ENCODE measurements around the gene HS3ST5. TPM values are rescaled to one million over a fixed set of nuclear protein-coding genes. Genes with fewer than 3 reads are reported as not detected.

HS3ST5 gene
- total RNA-seq, 1 donor from 2014 or later = 1.5 TPM

DNA sequence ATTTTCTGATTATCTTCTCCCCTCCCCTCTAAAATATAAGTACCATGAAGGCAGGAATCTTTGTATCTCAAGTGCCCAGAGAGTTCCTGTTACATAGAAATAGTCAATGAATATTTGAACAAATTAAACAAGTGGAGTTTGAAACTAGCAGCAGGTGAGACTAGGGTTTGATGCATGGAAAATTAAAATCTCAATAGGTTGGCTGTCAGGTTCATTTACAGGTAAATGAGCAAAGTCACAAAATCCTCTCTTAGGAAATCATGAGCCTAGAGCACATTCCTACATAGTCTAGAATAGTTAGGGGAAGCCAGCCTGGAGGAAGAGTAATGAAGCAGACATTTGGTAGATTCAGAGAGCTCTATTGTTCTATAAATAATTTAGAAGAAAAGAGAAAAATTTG lies 140.4 kb downstream of the HS3ST5 start:
- no peak overlapping the region for H2AFZ ChIP-seq (ENCODE audit: low read depth, low read length)
- H3K27me3 ChIP-seq (ENCODE audit: insufficient read depth, low read length) = no peaks in the 10 kb centered on the region
- no peak overlapping the region for H3K4me3 Mint-ChIP-seq (ENCODE audit: unreplicated experiment)
- TF ChIP-seq EZH2 (IDR thresholded peaks at IDR 0.05; ENCODE audit: insufficient read depth, low read length) = no peak
- TF ChIP-seq, protein P1, sequence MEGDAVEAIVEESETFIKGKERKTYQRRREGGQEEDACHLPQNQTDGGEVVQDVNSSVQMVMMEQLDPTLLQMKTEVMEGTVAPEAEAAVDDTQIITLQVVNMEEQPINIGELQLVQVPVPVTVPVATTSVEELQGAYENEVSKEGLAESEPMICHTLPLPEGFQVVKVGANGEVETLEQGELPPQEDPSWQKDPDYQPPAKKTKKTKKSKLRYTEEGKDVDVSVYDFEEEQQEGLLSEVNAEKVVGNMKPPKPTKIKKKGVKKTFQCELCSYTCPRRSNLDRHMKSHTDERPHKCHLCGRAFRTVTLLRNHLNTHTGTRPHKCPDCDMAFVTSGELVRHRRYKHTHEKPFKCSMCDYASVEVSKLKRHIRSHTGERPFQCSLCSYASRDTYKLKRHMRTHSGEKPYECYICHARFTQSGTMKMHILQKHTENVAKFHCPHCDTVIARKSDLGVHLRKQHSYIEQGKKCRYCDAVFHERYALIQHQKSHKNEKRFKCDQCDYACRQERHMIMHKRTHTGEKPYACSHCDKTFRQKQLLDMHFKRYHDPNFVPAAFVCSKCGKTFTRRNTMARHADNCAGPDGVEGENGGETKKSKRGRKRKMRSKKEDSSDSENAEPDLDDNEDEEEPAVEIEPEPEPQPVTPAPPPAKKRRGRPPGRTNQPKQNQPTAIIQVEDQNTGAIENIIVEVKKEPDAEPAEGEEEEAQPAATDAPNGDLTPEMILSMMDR (IDR thresholded peaks at IDR 0.05; ENCODE audit: insufficient read depth, low read depth, low read length) = no peak
- H3K4me1 ChIP-seq (ENCODE audit: insufficient read depth, low read length) = no peaks in the 10 kb centered on the region
- no peaks in the 10 kb centered on the region for H4K20me1 ChIP-seq (ENCODE audit: insufficient read depth, low read length)
- H3K9ac ChIP-seq (ENCODE audit: low read length) = no peak overlapping the region
- H3K4me2 ChIP-seq (ENCODE audit: low read length) = no peak overlapping the region
- no peak overlapping the region for H3K27ac Mint-ChIP-seq (ENCODE audit: unreplicated experiment)
- no peak for DNase-seq (ENCODE audit: low read depth)
- no peak overlapping the region for H3K27ac ChIP-seq (ENCODE audit: low read depth, low read length)
- H3K27me3 Mint-ChIP-seq (ENCODE audit: low read depth, unreplicated experiment) = no peaks in the 10 kb centered on the region
- FAIRE-seq = no peak
- H3K4me1 Mint-ChIP-seq (ENCODE audit: low read depth, unreplicated experiment) = peaks cover 6% of the 10 kb centered on the region
- H3K79me2 ChIP-seq (ENCODE audit: insufficient read depth, low read length) = no peaks in the 10 kb centered on the region
- no peaks in the 10 kb centered on the region for H3K9me3 Mint-ChIP-seq (ENCODE audit: unreplicated experiment)
- no peaks in the 10 kb centered on the region for H3K36me3 Mint-ChIP-seq (ENCODE audit: low read depth, unreplicated experiment)
- H3K4me3 ChIP-seq (ENCODE audit: insufficient read depth, low read depth, low read length) = no peak overlapping the region
- no peaks in the 10 kb centered on the region for H3K9me3 ChIP-seq (ENCODE audit: insufficient read depth, low read depth, low read length)
- no peaks in the 10 kb centered on the region for H3K36me3 ChIP-seq (ENCODE audit: insufficient read depth, low read length)

DNA sequence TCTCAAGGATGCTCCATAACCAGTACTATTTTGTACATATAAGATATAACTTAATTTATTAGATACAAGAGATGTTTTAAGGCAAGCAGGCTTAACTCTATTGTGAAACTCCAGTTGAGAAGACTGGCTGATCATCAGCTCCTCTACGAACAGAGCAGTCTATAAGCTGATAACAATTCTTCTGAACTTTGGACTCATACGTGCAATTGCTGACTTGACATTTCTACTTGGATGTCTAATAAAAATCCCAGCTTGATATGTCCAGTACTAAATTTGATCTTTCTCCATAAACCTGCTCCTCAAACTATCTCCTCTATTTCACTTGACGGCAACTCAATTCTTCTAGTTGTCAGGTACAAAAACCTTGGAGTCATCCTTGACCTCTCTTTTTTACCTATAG lies 141.9 kb downstream of the HS3ST5 start:
- no peaks in the 10 kb centered on the region for H3K9me3 ChIP-seq (ENCODE audit: insufficient read depth, low read depth, low read length)
- H3K9me3 Mint-ChIP-seq (ENCODE audit: unreplicated experiment) = no peaks in the 10 kb centered on the region
- H3K36me3 Mint-ChIP-seq (ENCODE audit: low read depth, unreplicated experiment) = no peaks in the 10 kb centered on the region
- no peak overlapping the region for H3K4me3 ChIP-seq (ENCODE audit: insufficient read depth, low read depth, low read length)
- H3K9ac ChIP-seq (ENCODE audit: low read length) = no peak overlapping the region
- no peaks in the 10 kb centered on the region for H3K27me3 ChIP-seq (ENCODE audit: insufficient read depth, low read length)
- H3K4me2 ChIP-seq (ENCODE audit: low read length) = no peak overlapping the region
- peaks cover 6% of the 10 kb centered on the region for H3K4me1 Mint-ChIP-seq (ENCODE audit: low read depth, unreplicated experiment)
- DNase-seq (ENCODE audit: low read depth) (no peak), FAIRE-seq (no peak)
- no peak overlapping the region for H3K4me3 Mint-ChIP-seq (ENCODE audit: unreplicated experiment)
- TF ChIP-seq, protein P1 (IDR thresholded peaks at IDR 0.05; ENCODE audit: insufficient read depth, low read depth, low read length) = no peak
- no peak for TF ChIP-seq EZH2 (IDR thresholded peaks at IDR 0.05; ENCODE audit: insufficient read depth, low read length)
- H3K27me3 Mint-ChIP-seq (ENCODE audit: low read depth, unreplicated experiment) = no peaks in the 10 kb centered on the region
- H4K20me1 ChIP-seq (ENCODE audit: insufficient read depth, low read length) = no peaks in the 10 kb centered on the region
- H2AFZ ChIP-seq (ENCODE audit: low read depth, low read length) = no peak overlapping the region
- no peaks in the 10 kb centered on the region for H3K79me2 ChIP-seq (ENCODE audit: insufficient read depth, low read length)
- H3K27ac Mint-ChIP-seq (ENCODE audit: unreplicated experiment) = no peak overlapping the region
- H3K36me3 ChIP-seq (ENCODE audit: insufficient read depth, low read length) = no peaks in the 10 kb centered on the region
- no peaks in the 10 kb centered on the region for H3K4me1 ChIP-seq (ENCODE audit: insufficient read depth, low read length)
- H3K27ac ChIP-seq (ENCODE audit: low read depth, low read length) = no peak overlapping the region

DNA sequence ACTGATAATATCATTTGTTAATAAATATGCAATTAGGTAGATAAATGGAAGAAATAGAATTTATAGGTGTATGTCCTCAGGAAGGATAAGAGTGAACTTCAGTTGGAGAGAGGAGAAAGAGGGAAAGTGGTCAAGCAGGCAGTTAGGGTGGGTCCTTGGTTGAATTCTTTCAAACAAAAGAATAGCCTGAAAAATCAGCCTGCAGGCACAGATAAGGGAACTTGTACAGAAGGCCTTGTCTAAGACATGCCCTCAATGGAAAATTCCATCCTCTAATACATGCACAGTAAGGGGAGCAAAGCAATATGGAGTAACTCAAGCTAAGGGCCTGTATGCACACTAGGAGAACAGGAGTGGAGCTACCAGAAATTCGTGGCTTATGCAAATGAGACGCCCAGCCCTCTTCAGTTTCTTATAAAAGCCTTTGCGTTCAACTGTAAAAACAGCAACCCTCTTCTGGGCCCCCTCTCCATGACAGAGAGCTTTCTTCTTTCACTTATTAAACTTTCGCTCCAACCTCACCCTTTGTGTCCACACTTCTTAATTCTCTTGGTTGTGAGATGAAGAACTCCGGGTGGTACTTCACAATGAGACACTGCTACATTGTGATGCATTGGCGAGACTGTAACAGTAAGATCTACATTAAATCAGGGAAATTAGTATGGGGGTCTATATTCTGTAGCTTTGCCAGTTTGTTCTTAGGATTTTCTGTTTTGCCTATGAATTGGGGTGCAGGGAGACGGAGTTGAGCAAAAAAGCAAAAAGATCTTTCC lies 147.0 kb downstream of the HS3ST5 start:
- Mint-ChIP-seq H3K36me3 (ENCODE audit: low read depth, unreplicated experiment) (no peaks in the 10 kb centered on the region), H3K4me1 (ENCODE audit: low read depth, unreplicated experiment) (peaks cover 15% of the 10 kb centered on the region), H3K27ac (ENCODE audit: unreplicated experiment) (no peak overlapping the region), H3K9me3 (ENCODE audit: unreplicated experiment) (no peaks in the 10 kb centered on the region), H3K4me3 (ENCODE audit: unreplicated experiment) (no peak overlapping the region), H3K27me3 (ENCODE audit: low read depth, unreplicated experiment) (no peaks in the 10 kb centered on the region)
- H3K27ac ChIP-seq (ENCODE audit: low read depth, low read length) = no peak overlapping the region
- H3K79me2 ChIP-seq (ENCODE audit: insufficient read depth, low read length) = no peaks in the 10 kb centered on the region
- H3K4me2 ChIP-seq (ENCODE audit: low read length) = no peak overlapping the region
- DNase-seq (ENCODE audit: low read depth) (no peak), FAIRE-seq (no peak)
- no peak overlapping the region for H3K9ac ChIP-seq (ENCODE audit: low read length)
- H4K20me1 ChIP-seq (ENCODE audit: insufficient read depth, low read length) = no peaks in the 10 kb centered on the region
- no peaks in the 10 kb centered on the region for H3K27me3 ChIP-seq (ENCODE audit: insufficient read depth, low read length)
- no peak overlapping the region for H2AFZ ChIP-seq (ENCODE audit: low read depth, low read length)
- no peak overlapping the region for H3K4me3 ChIP-seq (ENCODE audit: insufficient read depth, low read depth, low read length)
- no peaks in the 10 kb centered on the region for H3K9me3 ChIP-seq (ENCODE audit: insufficient read depth, low read depth, low read length)
- no peaks in the 10 kb centered on the region for H3K36me3 ChIP-seq (ENCODE audit: insufficient read depth, low read length)
- TF ChIP-seq EZH2 (IDR thresholded peaks at IDR 0.05; ENCODE audit: insufficient read depth, low read length) = no peak
- TF ChIP-seq, protein P1 (IDR thresholded peaks at IDR 0.05; ENCODE audit: insufficient read depth, low read depth, low read length) = no peak
- no peaks in the 10 kb centered on the region for H3K4me1 ChIP-seq (ENCODE audit: insufficient read depth, low read length)

Measured in astrocyte (in vitro differentiated cells and primary cell).